Activated CD4-positive, alpha-beta memory T cell treated with anti-CD3 and anti-CD28 coated beads for 36 hours (primary cell): ENCODE measurements around the gene NCOA6. TPM values are rescaled to one million over a fixed set of nuclear protein-coding genes. Genes with fewer than 3 reads are reported as not detected.

Experiments
- CTCF ChIA-PET: fragments of 350-600 bp; sonication (Branson Sonifier 250); formaldehyde crosslinking; loops from one replicate; lab custom pipeline; 2021; ENCODE audit warnings: antibody characterized with exemption, inconsistent platforms; lab: Charles Lee
- POLR2A ChIA-PET: fragments of 350-600 bp; sonication (Branson Sonifier 250); formaldehyde crosslinking; loops from one replicate; lab custom pipeline; 2021; ENCODE audit warnings: antibody characterized with exemption; lab: Charles Lee
- DNase-seq: peaks from one replicate; pipeline ENCODE4 v3.0.0-alpha.2; 2020
- H3K27ac Mint-ChIP-seq: one replicate; pipeline ENCODE4 v1.8.0; 2021; ENCODE audit warnings: mixed read lengths
- H3K27me3 Mint-ChIP-seq: one replicate; pipeline ENCODE4 v1.8.0; 2021; ENCODE audit warnings: mixed read lengths
- H3K36me3 Mint-ChIP-seq: one replicate; pipeline ENCODE4 v1.8.0; 2021; ENCODE audit warnings: mixed read lengths
- H3K4me1 Mint-ChIP-seq: one replicate; pipeline ENCODE4 v1.8.0; 2021; ENCODE audit warnings: low read depth, mixed read lengths
- H3K4me3 Mint-ChIP-seq: one replicate; pipeline ENCODE4 v1.8.0; 2021; ENCODE audit warnings: mild to moderate bottlenecking, mixed read lengths
- H3K9me3 Mint-ChIP-seq: one replicate; pipeline ENCODE4 v1.8.0; 2021; ENCODE audit warnings: mixed read lengths
- intact Hi-C: fragments of 100-400 bp; cut with micrococcal nuclease; formaldehyde crosslinking; loops from one replicate; pipeline ENCODE4 v1.15.1; 2023
- total RNA-seq, 2 experiments: library from RNA; stranded (reverse); gene quantifications; one replicate each; pipeline ENCODE4 v1.2.3, GENCODE V29; 2021

NCOA6 gene
- 10 to 100 TPM; 19.6 to 20.7 TPM for total RNA-seq

- ChIA-PET CTCF (interaction anchor here (0.5 to 1.8 kb wide), 5 partner anchors 9 to 287 kb away, joined by 3 to 7 read pairs (median 3); partner anchors contain the start of genes GSS and MYH7B), POLR2A (interaction anchor here (0.5 to 1.2 kb wide), 2 partner anchors 48 to 200 kb away, joined by 3 read pairs; no protein-coding TSS in a partner anchor)
- intact Hi-C loops, result loop anchor here (1.0 to 10.0 kb wide), 4 partner anchors 51 to 267 kb away; partner anchors contain the start of genes ACSS2 and TRPC4AP
- Mint-ChIP-seq H3K27me3 (no peaks in the 10 kb centered on the region), H3K36me3 (peaks cover 9% of the 10 kb centered on the region), H3K27ac (peak within 1 kb of the TSS; percentile 94), H3K4me1 (peaks cover 37% of the 10 kb centered on the region), H3K9me3 (no peaks in the 10 kb centered on the region), H3K4me3 (peak within 1 kb of the TSS; percentile 99)
- DNase-seq, result peak; percentile 91
Measured at GRCh38 chr20:34825530-34826362, at the start of gene NCOA6. TSS of gene NCOA6 (minus strand) at chr20:34825651. CDS start at chr20:34782355, 43,296 bp downstream.

GRCh38 chr20:34874094-34874654 is 48.7 kb upstream of the NCOA6 start:
- Mint-ChIP-seq H3K27me3 (no peaks in the 10 kb centered on the region), H3K4me1 (peaks cover 57% of the 10 kb centered on the region), H3K4me3 (peak overlapping the region; percentile 50), H3K9me3 (no peaks in the 10 kb centered on the region), H3K36me3 (no peaks in the 10 kb centered on the region), H3K27ac (no peak overlapping the region)
- DNase-seq, result peak; percentile 84
- POLR2A ChIA-PET, result interaction anchor here (0.8 to 2.6 kb wide), 3 partner anchors 49 to 288 kb away, joined by 3 to 16 read pairs (median 3); partner anchors contain the start of genes GSS, MYH7B and NCOA6
- CTCF ChIA-PET, result interaction anchor here (0.8 to 5.7 kb wide), 29 partner anchors 8 to 273 kb away, joined by 3 to 139 read pairs (median 5); partner anchors contain the start of genes EDEM2, GSS, MYH7B and TRPC4AP
- intact Hi-C loops, result loop anchor here (1.0 to 10.0 kb wide), 4 partner anchors 39 to 741 kb away; partner anchors contain the start of gene SPAG4

- Mint-ChIP-seq H3K36me3 (no peaks in the 10 kb centered on the region), H3K4me3 (peak overlapping the region; percentile 64), H3K27me3 (no peaks in the 10 kb centered on the region), H3K9me3 (no peaks in the 10 kb centered on the region), H3K27ac (peak overlapping the region; percentile 6), H3K4me1 (peaks cover 56% of the 10 kb centered on the region)
- intact Hi-C loops, result loop anchor here (1.0 to 10.0 kb wide), 4 partner anchors 39 to 741 kb away; partner anchors contain the start of gene SPAG4
- no peak for DNase-seq
- ChIA-PET POLR2A (interaction anchor here (0.8 to 2.6 kb wide), 3 partner anchors 48 to 289 kb away, joined by 3 to 16 read pairs (median 3); partner anchors contain the start of genes GSS, MYH7B and NCOA6), CTCF (interaction anchor here (0.6 to 5.7 kb wide), 33 partner anchors 8 to 273 kb away, joined by 3 to 139 read pairs (median 5); partner anchors contain the start of genes EDEM2, GSS, MYH7B and TRPC4AP)
Measured at GRCh38 chr20:34873583-34874093, 48.2 kb upstream of the NCOA6 start.

- no peaks in the 10 kb centered on the region for H3K36me3 Mint-ChIP-seq
- peak; percentile 93 for DNase-seq
- H3K27ac Mint-ChIP-seq, result peak within 1 kb of the TSS; percentile 6
- POLR2A ChIA-PET, result interaction anchor here (1.0 to 2.6 kb wide), 3 partner anchors 15 to 99 kb away, joined by 3 to 16 read pairs (median 3); partner anchors contain the start of genes GSS and MYH7B
- no peaks in the 10 kb centered on the region for H3K27me3 Mint-ChIP-seq
- intact Hi-C loops, result loop anchor here (10.0 kb wide), 1 partner anchor 742 kb away; the partner anchor contains the start of gene SPAG4
- peak within 1 kb of the TSS; percentile 64 for H3K4me3 Mint-ChIP-seq
- H3K9me3 Mint-ChIP-seq, result no peaks in the 10 kb centered on the region
- H3K4me1 Mint-ChIP-seq, result peaks cover 56% of the 10 kb centered on the region
- CTCF ChIA-PET, result interaction anchor here (0.6 to 5.7 kb wide), 16 partner anchors 9 to 396 kb away, joined by 3 to 139 read pairs (median 3); partner anchors contain the start of genes GSS and MYH7B
Measured at GRCh38 chr20:34872622-34873224, 47.3 kb upstream of the NCOA6 start, which contains the start of gene GGT7. TSS of gene GGT7 (minus strand) at chr20:34872856. CDS start at chr20:34872815, 41 bp downstream.

- intact Hi-C loops, result loop anchor here (10.0 kb wide), 1 partner anchor 743 kb away; the partner anchor contains the start of gene SPAG4
- ChIA-PET CTCF (interaction anchor here (0.8 to 5.7 kb wide), 8 partner anchors 11 to 397 kb away, joined by 3 to 139 read pairs (median 5); partner anchors contain the start of genes GSS and MYH7B), POLR2A (interaction anchor here (1.0 to 2.6 kb wide), 3 partner anchors 14 to 99 kb away, joined by 3 to 16 read pairs (median 3); partner anchors contain the start of genes GSS and MYH7B)
- peaks cover 53% of the 10 kb centered on the region for H3K4me1 Mint-ChIP-seq
- no peak overlapping the region for H3K27ac Mint-ChIP-seq
- no peaks in the 10 kb centered on the region for H3K9me3 Mint-ChIP-seq
- H3K27me3 Mint-ChIP-seq, result no peaks in the 10 kb centered on the region
- H3K36me3 Mint-ChIP-seq, result no peaks in the 10 kb centered on the region
- no peak for DNase-seq
- peak overlapping the region; percentile 64 for H3K4me3 Mint-ChIP-seq
Measured at GRCh38 chr20:34871966-34872621, 46.6 kb upstream of the NCOA6 start.

- DNase-seq, result no peak
- H3K36me3 Mint-ChIP-seq, result no peaks in the 10 kb centered on the region
- H3K9me3 Mint-ChIP-seq, result no peaks in the 10 kb centered on the region
- ChIA-PET POLR2A (no interaction called here), CTCF (interaction anchor here (1.1 to 2.2 kb wide), 2 partner anchors 15 to 85 kb away, joined by 3 to 7 read pairs; no protein-coding TSS in a partner anchor)
- no peak overlapping the region for H3K27ac Mint-ChIP-seq
- intact Hi-C loops, result loop anchor here (10.0 kb wide), 1 partner anchor 743 kb away; the partner anchor contains the start of gene SPAG4
- no peaks in the 10 kb centered on the region for H3K27me3 Mint-ChIP-seq
- H3K4me3 Mint-ChIP-seq, result peak overlapping the region; percentile 64
- H3K4me1 Mint-ChIP-seq, result peaks cover 52% of the 10 kb centered on the region
Measured at GRCh38 chr20:34871320-34871926, 46.0 kb upstream of the NCOA6 start.

GRCh38 chr20:34864216-34864615 is 38.8 kb upstream of the NCOA6 start:
- POLR2A ChIA-PET, result no interaction called here

GRCh38 chr20:34863421-34863965 is 38.0 kb upstream of the NCOA6 start:
- intact Hi-C loops, result no loop called here
- no peak for DNase-seq
- ChIA-PET CTCF (interaction anchor here (0.9 to 1.6 kb wide), 2 partner anchors 9 to 12 kb away, joined by 4 to 10 read pairs; partner anchors contain the start of genes ACSS2 and GGT7), POLR2A (no interaction called here)
- Mint-ChIP-seq H3K9me3 (no peaks in the 10 kb centered on the region), H3K27ac (no peak overlapping the region), H3K4me3 (no peak overlapping the region), H3K4me1 (peaks cover 2% of the 10 kb centered on the region), H3K36me3 (peaks cover 4% of the 10 kb centered on the region), H3K27me3 (no peaks in the 10 kb centered on the region)

More at GRCh38 chr20:34864216-34864615, 38.8 kb upstream of the NCOA6 start:
- intact Hi-C loops, result no loop called here
- Mint-ChIP-seq H3K36me3 (peaks cover 4% of the 10 kb centered on the region), H3K27ac (no peak overlapping the region), H3K27me3 (no peaks in the 10 kb centered on the region), H3K4me3 (no peak overlapping the region), H3K9me3 (no peaks in the 10 kb centered on the region), H3K4me1 (peaks cover 2% of the 10 kb centered on the region)
- CTCF ChIA-PET, result interaction anchor here (0.9 to 1.6 kb wide), 2 partner anchors 9 to 11 kb away, joined by 4 to 10 read pairs; partner anchors contain the start of genes ACSS2 and GGT7
- DNase-seq, result no peak

- H3K36me3 Mint-ChIP-seq, result peaks cover 4% of the 10 kb centered on the region
- ChIA-PET POLR2A (no interaction called here), CTCF (no interaction called here)
- H3K4me1 Mint-ChIP-seq, result peaks cover 2% of the 10 kb centered on the region
- no peak overlapping the region for H3K27ac Mint-ChIP-seq
- intact Hi-C loops, result no loop called here
- no peaks in the 10 kb centered on the region for H3K27me3 Mint-ChIP-seq
- no peak for DNase-seq
- H3K9me3 Mint-ChIP-seq, result no peaks in the 10 kb centered on the region
- no peak overlapping the region for H3K4me3 Mint-ChIP-seq
Measured at GRCh38 chr20:34862724-34863123, 37.3 kb upstream of the NCOA6 start.
